ENCODE measurements around the gene THAP4.

THAP4 gene

DNA sequence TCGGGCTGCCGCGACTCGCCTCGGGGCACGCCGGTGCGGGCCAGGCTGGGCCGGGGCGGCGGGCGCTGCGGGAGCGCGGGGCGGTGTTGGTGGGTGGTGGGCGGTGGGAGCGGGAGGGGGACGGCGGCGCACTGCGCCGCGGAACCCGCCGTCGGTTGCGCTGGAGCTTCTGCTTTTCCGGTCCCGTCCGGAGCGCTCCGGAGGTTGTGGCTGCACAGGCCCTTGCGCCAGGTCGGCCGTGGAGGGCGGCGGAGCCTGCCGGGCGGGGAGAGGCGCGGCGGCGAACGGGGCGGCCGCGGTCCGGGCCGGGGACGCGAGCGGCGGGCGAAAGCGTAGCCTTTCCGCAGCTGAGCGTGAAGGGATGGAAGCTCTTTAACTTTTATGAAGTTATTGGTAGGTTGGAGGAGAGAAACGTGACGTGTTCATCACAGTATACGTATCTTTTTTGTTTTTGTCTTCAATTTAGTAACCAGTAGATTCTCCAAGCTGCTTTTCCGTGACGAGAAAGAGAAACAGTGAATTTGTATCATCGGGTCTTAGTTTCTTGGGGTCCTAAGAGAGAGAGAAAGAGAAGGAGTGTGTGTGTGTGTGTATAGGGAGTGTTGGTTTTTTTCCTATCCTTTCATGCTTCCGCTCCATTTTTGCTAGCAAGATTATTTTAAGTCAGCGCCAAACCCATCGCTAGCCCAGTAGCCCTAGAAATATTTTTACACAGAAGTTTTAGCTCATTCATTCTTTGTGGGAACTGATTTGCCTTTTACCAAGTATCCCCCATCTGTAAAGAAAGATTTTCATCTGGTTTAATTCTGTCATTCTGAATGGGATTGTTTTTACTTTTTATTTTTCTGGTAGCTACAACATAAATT is 1.1 kb upstream of the THAP4 start:
- no peak for DNase-seq

DNA sequence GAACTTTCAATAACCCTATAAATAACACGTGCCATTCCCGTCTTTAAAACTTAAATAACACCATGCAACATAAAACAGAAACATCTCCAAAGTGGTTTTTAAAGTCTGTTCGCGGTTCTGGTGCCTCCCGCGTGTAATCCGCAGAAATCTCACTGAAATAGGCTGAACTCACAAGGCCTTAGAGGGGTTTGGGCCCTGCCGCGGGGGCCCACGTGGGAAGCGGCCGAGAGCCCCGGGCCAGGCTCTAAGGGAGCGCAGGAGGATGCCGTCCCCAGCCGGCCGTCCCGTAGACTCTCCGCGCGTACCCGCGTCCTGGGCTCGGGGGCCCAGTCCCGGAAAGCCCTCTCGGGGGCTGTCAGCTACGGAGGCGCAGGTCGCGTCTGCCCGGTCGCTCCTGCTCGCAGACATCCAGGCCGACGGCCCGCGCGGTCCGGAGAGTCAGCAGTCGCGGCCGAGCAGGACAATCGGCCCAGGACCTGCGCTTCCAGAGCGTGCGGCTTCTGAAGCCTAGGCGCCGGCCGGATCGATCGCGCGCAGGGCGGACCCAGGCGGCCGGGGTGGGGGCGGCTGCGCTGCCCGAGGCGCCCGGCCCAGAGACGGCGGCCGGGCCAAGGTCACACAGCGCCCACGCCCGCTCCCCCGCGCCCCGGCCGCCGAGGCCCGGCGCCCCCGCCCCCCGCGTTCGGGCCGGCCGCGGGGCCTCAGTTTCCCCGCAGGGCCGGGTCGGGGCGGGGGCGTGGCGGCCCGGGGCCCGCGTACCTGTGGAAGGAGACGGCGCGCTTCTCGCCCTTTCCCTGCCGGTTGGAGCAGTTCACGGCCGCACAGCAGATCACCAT is 558 bp downstream of the THAP4 start:
- peak; percentile 51 for DNase-seq

- DNase-seq, result no peak
These were observed 1.2 kb downstream of the THAP4 start for GRCh38 chr2:241635756-241636155.

DNA sequence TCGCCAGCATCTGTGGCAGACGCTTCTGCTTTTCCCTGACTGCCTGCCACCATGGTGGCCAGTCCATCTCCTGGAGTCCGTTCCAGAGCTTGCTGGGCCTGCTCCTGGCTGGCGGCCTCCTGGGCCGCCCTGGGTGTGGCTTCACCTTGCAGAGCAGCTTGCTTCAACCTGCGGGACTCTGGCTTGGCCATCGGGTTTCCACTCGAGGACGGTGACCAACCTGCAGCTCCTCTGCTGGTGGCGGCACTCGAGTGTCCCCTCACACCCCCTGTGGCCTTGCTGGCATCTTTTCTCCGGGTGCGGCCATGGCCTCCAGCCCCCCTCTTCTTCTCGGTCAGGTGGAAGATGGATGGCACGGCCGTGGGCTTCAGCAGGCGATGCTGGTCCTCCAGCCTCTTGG is 3.4 kb downstream of the THAP4 start:
- DNase-seq, result no peak

DNA sequence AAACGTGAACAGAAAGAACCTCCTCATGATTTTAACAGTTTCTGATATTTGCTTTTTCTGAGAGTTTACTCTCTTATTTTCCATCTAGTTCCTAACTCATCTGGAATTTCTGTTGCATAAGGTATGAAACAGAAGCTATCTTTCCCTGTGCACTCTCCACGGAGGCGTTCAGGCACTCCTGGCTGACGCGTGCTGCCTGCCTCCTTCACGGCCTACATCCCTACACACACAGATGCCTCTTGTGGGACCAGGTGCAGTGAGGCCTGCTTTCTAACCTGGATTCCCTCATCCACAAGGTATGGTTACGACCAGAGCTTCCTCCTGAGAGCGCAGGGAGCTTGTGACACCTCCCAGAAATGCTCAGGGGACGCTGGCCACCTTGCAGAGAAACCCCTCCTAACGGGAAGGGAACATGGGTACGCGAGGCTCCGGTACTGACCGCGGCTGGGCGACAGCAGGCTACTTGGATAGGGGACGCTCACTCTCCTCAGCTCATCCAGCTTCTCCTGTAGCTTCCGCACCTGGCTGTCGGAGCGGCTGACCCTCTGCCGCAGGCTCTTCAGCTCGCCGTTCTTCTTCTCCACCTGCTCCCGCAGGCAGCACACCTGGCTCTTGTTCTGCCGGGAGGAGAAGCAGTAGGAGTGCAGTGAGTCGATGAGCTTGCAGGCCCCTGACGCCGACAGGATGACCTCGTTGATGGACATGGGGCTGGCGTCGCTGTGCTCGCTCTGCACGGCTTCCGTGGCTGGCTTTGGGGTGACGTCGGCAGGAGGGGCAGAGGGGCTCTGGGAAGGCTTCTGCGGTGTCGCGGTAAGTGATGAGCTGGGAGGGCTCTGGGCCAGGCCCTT is 4.3 kb downstream of the THAP4 start:
- DNase-seq, result no peak

- no peak for DNase-seq
These were observed 7.1 kb downstream of the THAP4 start for GRCh38 chr2:241629762-241630435.

GRCh38 chr2:241627675-241628074 is 9.3 kb downstream of the THAP4 start:
- DNase-seq, result no peak

- no peak for DNase-seq
These were observed 16.6 kb downstream of the THAP4 start for GRCh38 chr2:241620419-241620769.

DNA sequence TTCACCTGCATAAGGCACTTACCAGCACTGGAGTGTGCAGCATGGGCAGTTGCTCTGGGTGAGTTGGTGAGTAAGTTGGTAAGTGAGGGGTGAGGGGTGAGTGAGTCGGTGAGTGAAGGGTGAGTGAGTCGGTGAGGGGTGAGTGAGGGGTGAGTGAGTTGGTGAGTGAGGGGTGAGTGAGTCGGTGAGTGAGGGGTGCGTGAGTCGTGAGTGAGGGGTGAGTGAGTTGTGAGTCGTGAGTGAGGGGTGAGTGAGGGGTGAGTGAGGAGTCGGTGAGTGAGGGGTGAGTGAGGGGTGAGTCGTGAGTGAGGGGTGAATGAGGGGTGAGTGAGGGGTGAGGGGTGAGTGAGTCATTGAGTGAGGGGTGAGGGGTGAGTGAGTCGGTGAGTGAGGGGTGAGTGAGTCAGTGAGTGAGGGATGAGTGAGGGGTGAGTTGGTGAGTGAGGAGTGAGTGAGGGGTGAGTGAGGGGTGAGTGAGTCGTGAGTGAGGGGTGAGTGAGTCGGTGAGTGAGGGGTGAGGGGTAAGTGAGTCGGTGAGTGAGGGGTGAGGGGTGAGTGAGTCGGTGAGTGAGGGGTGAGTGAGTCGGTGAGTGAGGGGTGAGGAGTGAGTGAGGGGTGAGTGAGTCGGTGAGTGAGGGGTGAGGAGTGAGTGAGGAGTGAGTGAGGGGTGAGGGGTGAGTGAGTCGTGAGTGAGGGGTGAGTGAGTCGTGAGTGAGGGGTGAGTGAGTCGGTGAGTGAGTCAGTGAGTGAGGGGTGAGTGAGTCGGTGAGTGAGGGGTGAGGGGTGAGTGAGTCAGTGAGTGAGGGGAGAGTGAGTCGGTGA is 17.1 kb downstream of the THAP4 start:
- no peak for DNase-seq

- DNase-seq, result no peak
These were observed 18.1 kb downstream of the THAP4 start for GRCh38 chr2:241618829-241619228.

DNA sequence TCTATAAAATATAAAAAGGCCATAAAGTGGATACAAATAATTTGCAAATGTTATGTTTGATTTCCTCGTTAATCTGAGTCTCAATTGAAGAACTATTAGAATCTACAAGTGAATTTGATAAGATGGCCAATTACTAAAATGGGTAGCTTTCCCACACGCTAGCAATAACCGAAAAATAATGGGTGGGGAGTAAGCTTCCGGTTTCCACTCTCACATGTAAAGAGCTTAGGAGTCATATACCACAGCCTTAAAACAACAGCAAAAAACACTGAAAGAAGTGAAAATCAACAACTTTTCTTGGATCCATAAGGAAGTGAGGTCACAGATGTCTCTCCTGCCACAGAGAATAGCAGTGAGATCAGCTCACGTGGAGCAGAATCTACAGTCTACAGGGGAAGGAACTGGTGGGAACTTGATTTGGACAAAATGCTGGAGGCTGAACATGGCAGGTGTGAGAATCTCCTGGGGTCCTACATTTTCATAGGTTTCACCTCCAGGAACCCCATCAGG is 18.6 kb downstream of the THAP4 start:
- DNase-seq, result no peak

GRCh38 chr2:241617431-241618154 is 19.4 kb downstream of the THAP4 start:
- no peak for DNase-seq

DNA sequence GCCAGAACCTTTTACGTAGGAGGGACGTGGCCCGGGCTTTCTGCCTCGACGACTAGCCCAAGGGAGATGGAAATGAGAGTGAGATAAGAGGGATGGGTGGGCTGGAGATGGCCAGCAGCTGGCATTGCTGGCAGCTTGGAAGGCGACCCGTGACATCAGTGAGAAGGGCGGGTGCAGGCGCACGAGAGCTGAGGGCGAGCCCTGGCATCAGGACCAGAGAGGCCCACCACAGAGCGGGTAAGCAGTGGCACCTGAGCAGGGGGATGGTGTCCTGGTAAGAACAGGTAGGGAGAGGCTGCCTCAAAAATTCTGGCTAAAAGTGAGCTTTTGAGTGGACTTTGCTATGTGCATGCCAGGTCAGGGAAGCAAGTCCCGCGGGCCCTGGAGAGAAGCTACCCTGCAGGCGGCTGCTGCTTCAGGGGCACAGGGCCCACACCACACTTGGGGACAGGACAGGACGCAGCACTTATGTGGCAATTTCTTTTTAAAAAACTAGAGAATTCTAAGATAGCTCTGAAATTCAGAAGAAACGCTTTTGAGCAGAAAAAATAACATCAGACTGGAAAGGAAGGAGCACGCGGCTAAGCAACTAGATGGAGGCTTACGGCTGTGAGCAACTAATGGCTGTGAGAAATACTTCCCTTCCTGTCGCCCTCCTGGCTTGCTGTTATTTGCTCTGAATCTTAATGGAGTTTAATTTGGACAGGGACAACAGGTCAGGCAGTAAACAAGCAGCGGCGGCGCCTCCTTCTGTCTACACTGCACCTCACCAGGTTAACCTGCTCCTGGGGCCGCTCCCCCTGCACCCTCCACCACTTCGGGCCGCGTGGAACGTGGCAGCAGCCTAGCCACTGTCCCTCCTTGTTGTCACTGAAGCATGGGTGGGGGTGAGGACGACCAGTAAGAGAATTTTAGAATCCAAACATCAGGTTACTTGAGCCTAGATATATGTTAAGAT is 20.5 kb downstream of the THAP4 start:
- no peak for DNase-seq

DNA sequence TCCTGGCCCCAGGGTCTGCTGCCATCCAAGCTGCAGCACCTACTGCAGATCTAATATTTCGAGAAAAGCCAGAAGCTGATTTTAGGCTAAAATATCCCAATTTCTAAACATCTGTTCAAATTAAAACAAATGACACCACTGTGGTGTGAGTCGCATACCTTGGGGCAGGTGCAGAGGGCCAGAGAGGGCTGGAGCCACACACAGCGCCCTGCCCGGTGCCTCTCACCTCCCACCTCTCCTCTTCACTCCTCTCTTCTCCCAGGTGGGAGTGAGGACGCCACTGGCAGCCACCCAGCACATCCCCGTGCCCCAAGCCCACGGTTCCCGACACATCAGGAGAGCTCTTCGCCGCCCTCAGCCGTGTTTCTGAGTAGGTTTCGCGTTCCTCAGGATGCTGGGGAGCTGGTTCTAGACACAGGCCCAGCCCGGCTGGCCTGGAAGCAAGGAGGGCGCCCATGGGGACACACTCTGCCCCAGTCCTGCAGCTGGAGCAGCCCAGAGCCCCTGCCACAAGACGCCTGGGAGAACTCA is 21.4 kb downstream of the THAP4 start:
- DNase-seq, result no peak

DNA sequence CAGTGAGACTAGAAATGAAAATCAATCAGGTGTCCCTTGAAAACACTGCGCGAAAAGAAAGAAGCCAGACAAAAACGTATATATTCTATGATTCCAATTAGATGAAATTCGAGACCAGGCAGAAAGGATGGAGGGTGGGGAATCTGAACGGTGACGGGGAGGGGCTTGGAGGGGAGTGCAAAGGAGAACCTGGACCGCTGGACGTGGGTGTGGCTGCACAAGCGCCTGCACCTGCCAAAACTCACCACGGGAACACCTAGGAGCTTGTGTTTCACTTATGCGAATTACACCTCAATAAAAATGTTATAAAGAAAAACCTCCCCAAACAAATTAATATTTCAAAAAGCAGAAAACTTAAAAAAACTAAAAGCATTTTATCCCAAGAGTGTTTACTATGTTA is 21.9 kb downstream of the THAP4 start:
- no peak for DNase-seq

- DNase-seq, result no peak
These were observed 23.8 kb downstream of the THAP4 start for GRCh38 chr2:241613017-241613780.

DNA sequence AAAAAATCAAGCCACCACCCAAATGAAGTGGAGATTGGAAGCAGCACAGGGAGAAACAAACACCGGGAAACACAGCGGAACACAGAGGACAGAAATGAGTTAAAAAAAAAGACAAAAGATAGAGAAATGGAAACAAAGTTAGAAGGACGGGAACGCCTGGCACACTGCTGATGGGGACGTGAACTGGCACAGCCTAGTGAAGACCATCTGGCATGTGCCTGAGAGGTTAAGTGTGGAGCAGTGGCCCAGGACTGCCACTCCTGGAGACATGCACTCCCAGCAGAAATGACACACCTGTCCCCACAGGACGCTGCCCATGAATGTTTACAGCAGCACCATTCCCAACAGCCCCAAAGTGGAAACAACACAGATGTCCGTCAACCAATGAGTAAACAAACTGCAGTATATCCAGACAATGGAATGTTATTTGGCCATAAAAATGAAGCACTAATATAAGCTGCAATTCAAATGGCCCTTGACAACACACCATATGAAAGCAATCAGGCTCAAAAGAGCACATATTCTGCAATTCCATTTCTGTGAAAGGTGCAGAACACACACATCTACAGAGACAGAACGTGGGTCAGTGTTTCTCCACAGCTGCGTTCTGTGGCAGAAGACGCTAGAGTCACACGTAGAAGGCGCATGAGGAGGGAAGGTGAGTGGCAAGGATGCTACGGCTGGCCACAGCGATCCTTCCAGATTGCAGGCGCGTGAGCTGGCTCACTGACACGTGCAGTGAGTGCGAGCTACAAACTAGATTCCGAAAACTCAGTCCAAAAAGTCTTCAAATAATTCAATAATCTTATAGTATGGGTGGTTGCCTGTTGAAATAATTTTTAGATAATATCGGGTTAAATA is 24.6 kb downstream of the THAP4 start:
- DNase-seq, result no peak

All from right hindlimb (tissue), 1 donor.